Measurements from ENCODE around the gene CDK15. TPM values are rescaled to one million over a fixed set of nuclear protein-coding genes. Genes with fewer than 3 reads are reported as not detected.
A peak's percentile ranks its signal among the peaks of the same experiment; 100 is the strongest.

Gene CDK15
- total and polyA plus RNA-seq, 9 of the 15 experiments (the other 6 are each of a cell fraction or from before 2014, with no cell fraction given) = not detected

DNA sequence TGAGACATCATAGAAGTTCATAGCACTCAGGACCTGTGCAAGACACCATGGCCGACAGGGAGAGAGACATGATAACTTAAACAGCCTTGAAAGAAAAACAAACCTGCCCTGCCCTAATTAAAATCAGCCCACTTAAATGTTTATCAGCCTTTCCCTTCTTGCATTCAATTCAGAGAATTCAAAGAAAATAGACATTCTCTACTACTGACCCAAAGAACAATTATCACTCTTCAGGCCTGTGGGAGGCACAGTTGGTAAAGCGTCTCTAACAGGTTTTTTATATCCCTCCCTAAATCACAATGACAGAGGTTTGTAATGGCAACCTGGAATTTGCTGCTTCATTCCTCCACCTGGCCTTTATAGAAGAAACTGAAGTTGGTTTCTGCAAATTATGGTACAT, 1.7 kb downstream of the CDK15 start:
- Histone ChIP-seq H3K79me2 (ENCODE audit: control insufficient read depth, insufficient read depth, low read length) (no peaks in the 10 kb centered on the region), H2AFZ (ENCODE audit: low read depth, low read length) (no peak overlapping the region), H3K9me3 (replicated peaks; ENCODE audit: control insufficient read depth, insufficient read depth, low read depth, low read length) (no peaks in the 10 kb centered on the region), H3K9ac (ENCODE audit: insufficient read depth in 1 of 2, low read depth in 2 of 2, low read length in 2 of 2) (no peak overlapping the region), H3K36me3 (ENCODE audit: control insufficient read depth, insufficient read depth, low read length) (no peaks in the 10 kb centered on the region), H3K9me1 (ENCODE audit: control insufficient read depth, insufficient read depth, low read length) (no peaks in the 10 kb centered on the region), H3K4me2 (ENCODE audit: insufficient read depth, low read length) (no peak overlapping the region), H3K4me3 (no peak overlapping the region), H3K27me3 (ENCODE audit: control insufficient read depth in 2 of 2, insufficient read depth in 2 of 2, low read length in 2 of 2) (peaks cover 2 to 5% of the 10 kb centered on the region in 2 experiments; a peak in 1 of 5 replicates), H4K20me1 (replicated peaks; ENCODE audit: control insufficient read depth, insufficient read depth, low read length) (no peaks in the 10 kb centered on the region), H3K27ac (ENCODE audit: extremely low read depth, low read depth, low read length) (no peak overlapping the region), H3K4me1 (replicated peaks in 1 of 2; ENCODE audit: control insufficient read depth in 2 of 2, insufficient read depth in 2 of 2, low read length in 2 of 2) (no peaks in the 10 kb centered on the region; a peak in 1 of 5 replicates)
- in situ Hi-C loops (cut with MboI) = no loop called here
- ATAC-seq = no peak
- ChIA-PET POLR2A (no interaction called here), CTCF (ENCODE audit: low intra/inter-chr PET ratio) (no interaction called here)
- no peak for FAIRE-seq
- 6% methylated on average over 2 of the region's 2 CpGs for WGBS (ENCODE audit: insufficient coverage, low coverage, missing lambda C conversion rate)
- TF ChIP-seq CBFA2T3 (IDR thresholded peaks at IDR 0.05) (peak; percentile 7; the same call in 1 of the 2 replicates), ZNF134 (CRISPR knock-in tag; conservative IDR thresholded peaks at IDR 0.05) (no peak), POLR2AphosphoS5 (IDR thresholded peaks at IDR 0.05; ENCODE audit: control insufficient read depth, insufficient read depth, low read depth, low read length) (no peak)
- TF ChIP-seq, protein P1, sequence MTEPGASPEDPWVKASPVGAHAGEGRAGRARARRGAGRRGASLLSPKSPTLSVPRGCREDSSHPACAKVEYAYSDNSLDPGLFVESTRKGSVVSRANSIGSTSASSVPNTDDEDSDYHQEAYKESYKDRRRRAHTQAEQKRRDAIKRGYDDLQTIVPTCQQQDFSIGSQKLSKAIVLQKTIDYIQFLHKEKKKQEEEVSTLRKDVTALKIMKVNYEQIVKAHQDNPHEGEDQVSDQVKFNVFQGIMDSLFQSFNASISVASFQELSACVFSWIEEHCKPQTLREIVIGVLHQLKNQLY (CRISPR knock-in tag; conservative IDR thresholded peaks at IDR 0.05) = no peak
- no peak for DNase-seq (ENCODE audit: extremely low read depth in 1 of 4, low spot score in 3 of 4)
- intact Hi-C loops (cut with micrococcal nuclease) = no loop called here
- BruUV-seq (replicated peaks) = no TSS peak

DNA sequence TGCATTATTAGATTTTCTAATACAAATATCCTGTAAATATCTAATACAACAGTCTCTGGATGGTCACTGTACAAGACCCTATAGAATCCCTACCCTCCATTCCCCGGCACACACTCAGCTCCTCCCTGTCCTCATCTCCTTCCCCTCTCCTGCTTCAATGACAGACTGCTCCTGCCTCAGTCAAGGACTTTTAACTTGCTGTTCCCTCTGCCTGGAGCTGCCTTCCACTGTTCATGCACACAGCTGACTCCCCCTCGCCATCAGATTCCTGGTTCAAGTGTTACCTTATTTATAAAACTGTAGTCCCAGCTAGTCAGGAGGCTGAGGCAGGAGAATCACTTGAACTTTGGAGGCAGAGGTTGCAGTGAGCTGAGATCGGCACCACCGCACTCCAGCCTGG, 3.3 kb downstream of the CDK15 start:
- Histone ChIP-seq H4K20me1 (replicated peaks; ENCODE audit: control insufficient read depth, insufficient read depth, low read length) (no peaks in the 10 kb centered on the region), H3K27ac (ENCODE audit: extremely low read depth, low read depth, low read length) (no peak overlapping the region), H3K4me1 (replicated peaks in 1 of 2; ENCODE audit: control insufficient read depth in 2 of 2, insufficient read depth in 2 of 2, low read length in 2 of 2) (no peaks in the 10 kb centered on the region; a peak in 1 of 5 replicates), H3K27me3 (ENCODE audit: control insufficient read depth in 2 of 2, insufficient read depth in 2 of 2, low read length in 2 of 2) (peaks cover 2 to 5% of the 10 kb centered on the region in 2 experiments; a peak in 1 of 5 replicates), H3K9me3 (replicated peaks; ENCODE audit: control insufficient read depth, insufficient read depth, low read depth, low read length) (no peaks in the 10 kb centered on the region), H3K4me3 (no peak overlapping the region), H3K36me3 (ENCODE audit: control insufficient read depth, insufficient read depth, low read length) (no peaks in the 10 kb centered on the region), H3K4me2 (ENCODE audit: insufficient read depth, low read length) (no peak overlapping the region), H2AFZ (ENCODE audit: low read depth, low read length) (no peak overlapping the region), H3K79me2 (ENCODE audit: control insufficient read depth, insufficient read depth, low read length) (no peaks in the 10 kb centered on the region), H3K9ac (ENCODE audit: insufficient read depth in 1 of 2, low read depth in 2 of 2, low read length in 2 of 2) (no peak overlapping the region), H3K9me1 (ENCODE audit: control insufficient read depth, insufficient read depth, low read length) (no peaks in the 10 kb centered on the region)
- CTCF ChIA-PET (ENCODE audit: low intra/inter-chr PET ratio) = interaction anchor here (0.7 kb wide), 1 partner anchor 8 kb away, joined by 3 read pairs; no protein-coding TSS in a partner anchor
- FAIRE-seq (no peak), ATAC-seq (no peak), DNase-seq (ENCODE audit: extremely low read depth in 1 of 4, low spot score in 3 of 4) (no peak)
- POLR2A ChIA-PET = interaction anchor here (1.0 kb wide), 1 partner anchor 26 kb away, joined by 3 read pairs; no protein-coding TSS in a partner anchor
- BruUV-seq (replicated peaks) = no TSS peak
- intact Hi-C loops (cut with micrococcal nuclease) = no loop called here
- in situ Hi-C loops (cut with MboI) = no loop called here
- TF ChIP-seq CREM (IDR thresholded peaks at IDR 0.05; ENCODE audit: low read depth) (no peak), ZEB2 (IDR thresholded peaks at IDR 0.05) (no peak), ZFP1 (CRISPR knock-in tag; IDR thresholded peaks at IDR 0.05) (no peak), ZNF584 (CRISPR knock-in tag; IDR thresholded peaks at IDR 0.05; ENCODE audit: low read depth) (no peak), CBX2 (IDR thresholded peaks at IDR 0.05; ENCODE audit: insufficient read depth, low read length, poor library complexity, severe bottlenecking) (peak; percentile 73), NR1H2 (CRISPR knock-in tag; IDR thresholded peaks at IDR 0.05) (no peak), XRCC4 (IDR thresholded peaks at IDR 0.05; ENCODE audit: extremely low read depth, insufficient read depth, insufficient read length) (no peak), ZNF384 (IDR thresholded peaks at IDR 0.05; ENCODE audit: low read depth, low read length) (no peak)
- 40% methylated on average over 4 of the region's 4 CpGs for WGBS (ENCODE audit: insufficient coverage, low coverage, missing lambda C conversion rate)

Measured in K562 (cell line).